AG04449 (cell line): ENCODE measurements around the gene GRM4.

Experiments
- CTCF ChIA-PET: fragments of 350-600 bp; formaldehyde crosslinking; extraction: SDS; loops from one replicate; lab custom pipeline; 2021; ENCODE audit warnings: antibody characterized with exemption; lab: Yijun Ruan, JAX
- POLR2A ChIA-PET: fragments of 400-600, 350-600 bp; formaldehyde crosslinking; extraction: SDS; loops from one replicate; lab custom pipeline; 2020; ENCODE audit warnings: antibody characterized with exemption, inconsistent platforms; lab: Yijun Ruan, JAX
- DNase-seq: peaks from one replicate; pipeline ENCODE4 v3.0.0-alpha.2; 2010; ENCODE audit warnings: low read depth, low spot score
- H3K4me3 ChIP-seq: 2 replicates; pipeline ENCODE4 v1.5.1; 2011; ENCODE audit warnings: low read depth, mild to moderate bottlenecking, control low read depth, low read length
- TF ChIP-seq, protein P1 (sequence below): IDR thresholded peaks from one replicate; pipeline ENCODE4 v1.5.1; 2011; ENCODE audit warnings: mild to moderate bottlenecking, moderate library complexity, low read length, control low read depth, inconsistent platforms; ENCODE audit not compliant: insufficient read depth; ENCODE audit errors: missing control alignments

GRM4 gene

DNA sequence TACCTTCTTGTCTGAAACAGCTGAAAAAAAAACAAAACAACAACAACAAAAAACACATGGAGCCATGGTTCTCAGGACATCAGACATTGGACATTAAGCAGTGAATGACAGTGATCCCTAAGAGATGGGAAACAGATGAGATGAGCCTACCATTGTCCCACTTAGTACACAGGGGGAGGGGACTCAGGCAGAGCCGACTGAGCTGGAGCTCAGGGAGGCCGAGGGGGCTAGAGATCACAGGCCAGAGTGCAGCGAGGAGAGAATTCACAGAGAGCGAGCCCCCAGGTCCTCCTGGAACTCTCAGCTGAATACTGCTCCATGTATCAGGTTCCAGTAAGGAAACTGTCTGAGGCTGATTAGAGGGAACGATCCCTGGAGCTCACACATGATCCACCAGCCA is 134.6 kb downstream of the GRM4 start:
- TF ChIP-seq, protein P1, sequence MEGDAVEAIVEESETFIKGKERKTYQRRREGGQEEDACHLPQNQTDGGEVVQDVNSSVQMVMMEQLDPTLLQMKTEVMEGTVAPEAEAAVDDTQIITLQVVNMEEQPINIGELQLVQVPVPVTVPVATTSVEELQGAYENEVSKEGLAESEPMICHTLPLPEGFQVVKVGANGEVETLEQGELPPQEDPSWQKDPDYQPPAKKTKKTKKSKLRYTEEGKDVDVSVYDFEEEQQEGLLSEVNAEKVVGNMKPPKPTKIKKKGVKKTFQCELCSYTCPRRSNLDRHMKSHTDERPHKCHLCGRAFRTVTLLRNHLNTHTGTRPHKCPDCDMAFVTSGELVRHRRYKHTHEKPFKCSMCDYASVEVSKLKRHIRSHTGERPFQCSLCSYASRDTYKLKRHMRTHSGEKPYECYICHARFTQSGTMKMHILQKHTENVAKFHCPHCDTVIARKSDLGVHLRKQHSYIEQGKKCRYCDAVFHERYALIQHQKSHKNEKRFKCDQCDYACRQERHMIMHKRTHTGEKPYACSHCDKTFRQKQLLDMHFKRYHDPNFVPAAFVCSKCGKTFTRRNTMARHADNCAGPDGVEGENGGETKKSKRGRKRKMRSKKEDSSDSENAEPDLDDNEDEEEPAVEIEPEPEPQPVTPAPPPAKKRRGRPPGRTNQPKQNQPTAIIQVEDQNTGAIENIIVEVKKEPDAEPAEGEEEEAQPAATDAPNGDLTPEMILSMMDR = no peak
- DNase-seq = no peak
- ChIA-PET POLR2A (no interaction called here), CTCF (interaction anchor here (1.2 to 1.7 kb wide), 3 partner anchors 14 to 44 kb away, joined by 3 to 6 read pairs (median 5); no protein-coding TSS in a partner anchor)
- no peak overlapping the region for H3K4me3 ChIP-seq

DNA sequence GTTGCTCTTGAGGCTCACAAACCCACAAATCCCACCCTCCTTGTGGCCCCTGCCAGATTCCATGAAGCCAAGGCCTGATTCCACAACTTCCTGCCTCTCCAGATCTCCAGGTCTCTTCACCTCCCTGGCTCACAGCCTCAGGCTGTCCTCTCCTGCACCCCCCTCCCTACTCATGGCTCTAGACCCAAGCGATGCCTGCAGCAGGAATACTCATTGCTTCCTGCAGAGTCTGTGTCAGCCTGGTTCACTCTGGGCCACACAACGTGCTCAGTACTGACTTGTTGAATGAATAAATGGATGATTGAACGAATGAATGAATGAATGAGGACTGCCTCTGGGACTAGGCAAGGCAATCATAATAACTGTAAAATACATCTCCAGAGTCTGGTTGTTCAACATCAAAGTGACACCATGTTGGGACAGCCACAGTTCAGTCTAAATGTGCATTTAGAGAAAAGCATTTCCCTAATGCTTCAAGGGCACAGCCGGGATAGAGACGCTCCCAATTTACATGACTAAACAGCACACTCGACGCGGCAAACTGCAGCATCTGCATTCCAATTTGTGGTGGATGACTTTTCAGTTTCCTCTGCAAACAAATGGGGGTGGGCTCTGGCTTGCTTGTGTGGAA is 139.9 kb downstream of the GRM4 start:
- no peak for DNase-seq
- CTCF ChIA-PET = no interaction called here
- POLR2A ChIA-PET = no interaction called here
- TF ChIP-seq, protein P1 = no peak
- no peak overlapping the region for H3K4me3 ChIP-seq

DNA sequence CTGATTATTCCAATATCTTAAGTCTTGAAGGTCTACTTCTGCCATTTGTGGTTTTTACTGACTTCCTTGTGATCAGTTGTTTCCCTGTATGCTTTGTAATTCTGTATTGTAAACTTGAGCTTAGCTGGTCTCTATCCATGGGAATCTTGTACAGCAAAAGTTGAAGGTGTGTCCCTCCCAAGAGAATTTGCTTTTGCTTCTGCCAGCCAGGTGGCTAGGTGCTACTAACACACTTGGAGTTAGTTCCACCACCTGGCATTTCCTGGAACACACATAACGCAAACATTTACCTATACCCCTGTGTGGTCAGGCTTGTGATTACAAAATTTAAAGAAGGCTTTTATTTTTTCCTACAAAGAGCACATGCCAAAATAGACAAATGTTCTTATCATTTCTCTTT is 141.2 kb downstream of the GRM4 start:
- POLR2A ChIA-PET = no interaction called here
- DNase-seq = no peak
- CTCF ChIA-PET = no interaction called here
- no peak overlapping the region for H3K4me3 ChIP-seq
- TF ChIP-seq, protein P1 = no peak

DNA sequence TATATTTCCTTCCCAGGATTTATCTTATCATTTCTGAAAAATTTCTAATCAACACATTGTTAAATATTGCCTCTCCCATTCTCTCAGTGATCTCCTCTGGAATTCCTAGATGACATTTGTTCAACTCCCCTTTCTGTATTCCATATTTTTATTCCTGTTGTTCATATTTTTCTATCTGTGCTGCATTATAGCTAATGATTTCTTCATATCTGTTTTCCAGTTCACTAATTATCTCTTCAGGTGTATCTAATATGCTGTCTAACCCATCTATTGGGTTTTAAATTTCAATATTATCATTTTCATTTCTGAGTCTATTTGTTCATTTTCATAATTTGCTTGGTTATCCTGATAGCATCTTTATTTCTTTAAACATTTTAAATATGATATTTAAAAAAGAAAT is 141.9 kb downstream of the GRM4 start:
- TF ChIP-seq, protein P1 = no peak
- DNase-seq = no peak
- no peak overlapping the region for H3K4me3 ChIP-seq
- POLR2A ChIA-PET = no interaction called here
- CTCF ChIA-PET = no interaction called here

DNA sequence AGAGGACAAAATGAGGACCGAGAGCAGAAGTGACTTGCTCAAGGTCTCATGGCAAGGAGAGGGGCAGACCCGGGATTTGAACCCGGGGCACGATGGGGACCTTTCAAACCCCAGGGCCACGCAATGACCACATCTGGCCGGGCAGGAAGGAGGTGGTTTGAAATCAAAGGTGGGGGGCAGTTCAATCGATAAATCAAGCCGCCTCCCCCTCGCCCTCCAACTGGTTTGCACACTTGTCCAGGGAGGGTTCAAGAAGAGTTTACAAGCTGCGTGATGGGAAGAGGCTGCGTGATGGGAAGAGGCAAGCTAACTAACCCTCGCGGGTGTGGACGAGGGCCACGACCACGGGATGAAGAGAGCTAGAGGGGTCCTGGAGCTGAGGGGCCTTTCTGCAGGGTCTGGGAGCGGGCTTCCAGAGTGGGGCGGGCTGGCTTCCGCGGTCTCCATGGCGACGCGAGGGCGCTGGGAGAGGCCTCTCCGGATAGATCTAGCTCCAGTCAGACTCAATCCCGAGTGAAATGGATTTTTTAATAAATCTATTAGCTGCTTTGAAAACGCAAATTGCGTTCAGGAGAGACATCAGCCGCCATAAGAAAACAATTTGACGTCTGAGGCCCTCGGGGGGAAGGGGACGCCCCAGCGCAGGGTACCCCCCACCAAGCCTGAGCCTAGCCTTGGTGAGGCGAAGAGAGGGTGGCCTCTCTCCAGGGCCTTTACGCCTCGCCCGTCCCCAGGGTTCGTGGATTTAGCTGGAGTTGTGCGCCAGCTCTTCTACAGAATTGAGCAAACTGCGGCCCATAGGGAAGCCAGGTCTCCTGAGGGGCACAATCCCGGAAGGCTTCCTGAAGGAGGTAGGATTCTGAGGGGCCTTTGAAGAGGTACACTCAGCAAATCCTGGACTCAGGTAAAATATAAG is 143.9 kb downstream of the GRM4 start:
- ChIA-PET CTCF (interaction anchor here (1.1 kb wide), 1 partner anchor 26 kb away, joined by 3 read pairs; no protein-coding TSS in a partner anchor), POLR2A (interaction anchor here (1.1 kb wide), 1 partner anchor 231 kb away, joined by 4 read pairs; no protein-coding TSS in a partner anchor)
- no peak overlapping the region for H3K4me3 ChIP-seq
- TF ChIP-seq, protein P1 = no peak
- no peak for DNase-seq

DNA sequence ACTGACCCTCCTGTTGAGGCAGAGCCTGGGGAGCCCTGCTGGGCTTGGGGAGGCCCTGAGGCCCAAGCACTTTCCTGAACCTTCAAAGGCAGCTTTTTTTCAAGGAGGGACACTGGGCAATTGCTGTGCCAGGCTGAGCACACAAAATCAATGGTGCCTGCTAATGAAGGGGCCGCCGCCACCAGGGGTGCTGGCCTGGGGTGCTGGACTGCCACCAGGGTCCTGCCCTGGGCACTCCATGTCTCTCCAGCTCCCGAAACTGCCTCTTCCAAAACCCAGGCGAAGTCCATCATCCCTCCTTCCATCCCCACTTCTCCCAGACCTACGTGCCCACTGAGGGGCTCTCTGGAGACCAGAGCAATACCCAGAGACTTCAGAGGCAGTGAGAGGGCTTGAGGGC is 145.6 kb downstream of the GRM4 start:
- POLR2A ChIA-PET = no interaction called here
- DNase-seq = no peak
- no peak overlapping the region for H3K4me3 ChIP-seq
- TF ChIP-seq, protein P1 = no peak
- CTCF ChIA-PET = no interaction called here
